CD4-positive, alpha-beta memory T cell (primary cell): ENCODE results near the gene OSM. TPM values are rescaled to one million over a fixed set of nuclear protein-coding genes. Genes with fewer than 3 reads are reported as not detected.
A peak's percentile ranks its signal among the peaks of the same experiment; 100 is the strongest.

Experiments used
- CTCF ChIA-PET: fragments of 350-600 bp; sonication (Branson Sonifier 250); formaldehyde crosslinking; loops from one replicate; lab custom pipeline; 2021; ENCODE audit warnings: inconsistent platforms; ENCODE audit not compliant: partially characterized antibody; lab: Charles Lee
- POLR2A ChIA-PET: fragments of 350-600 bp; sonication (Branson Sonifier 250); formaldehyde crosslinking; loops from one replicate; lab custom pipeline; 2021; ENCODE audit not compliant: partially characterized antibody; lab: Charles Lee
- DNase-seq, 5 donors: peaks; one replicate each; pipeline versions ENCODE4 v3.0.0 to v3.0.0-alpha.2; 2020 to 2022; ENCODE audit warnings: mixed read lengths in 1 of 5
- H3K27ac ChIP-seq: one replicate; pipeline ENCODE4 v1.7.0; 2013; ENCODE audit warnings: low read depth, low read length
- H3K27me3 ChIP-seq: 2 replicates; pipeline ENCODE4 v1.7.0; 2013; ENCODE audit warnings: mild to moderate bottlenecking, low read length, moderate library complexity; ENCODE audit not compliant: insufficient read depth
- H3K36me3 ChIP-seq: 2 replicates; pipeline ENCODE4 v1.7.0; 2013; ENCODE audit warnings: mild to moderate bottlenecking, low read length, moderate library complexity; ENCODE audit not compliant: insufficient read depth
- H3K4me1 ChIP-seq: 2 replicates; pipeline ENCODE4 v1.7.0; 2013; ENCODE audit warnings: mild to moderate bottlenecking, low read length, moderate library complexity; ENCODE audit not compliant: insufficient read depth
- H3K4me3 ChIP-seq, 2 donors: one replicate each; pipeline ENCODE4 v1.7.0; 2013; ENCODE audit warnings: low read length in 2 of 2, mild to moderate bottlenecking in 1 of 2
- H3K9me3 ChIP-seq, 2 donors: one replicate each; pipeline ENCODE4 v1.7.0; 2013; ENCODE audit warnings: low read length in 2 of 2, control low read depth in 1 of 2; ENCODE audit not compliant: control insufficient read depth in 1 of 2
- H3K27ac Mint-ChIP-seq, 7 donors: one replicate each; pipeline ENCODE4 v1.8.0; 2020 to 2021; ENCODE audit warnings: mixed read lengths in 7 of 7, mild to moderate bottlenecking in 6 of 7, inconsistent platforms in 3 of 7, moderate library complexity in 3 of 7
- H3K27me3 Mint-ChIP-seq, 2 donors: one replicate each; pipeline ENCODE4 v1.8.0; 2020 to 2021; ENCODE audit warnings: mixed read lengths in 2 of 2
- H3K36me3 Mint-ChIP-seq, 2 donors: one replicate each; pipeline ENCODE4 v1.8.0; 2020 to 2021; ENCODE audit warnings: mixed read lengths in 2 of 2, inconsistent platforms in 1 of 2, mild to moderate bottlenecking in 1 of 2
- H3K4me1 Mint-ChIP-seq, 4 donors: one replicate each; pipeline ENCODE4 v1.8.0; 2020 to 2021; ENCODE audit warnings: mixed read lengths in 4 of 4, mild to moderate bottlenecking in 1 of 4
- H3K4me3 Mint-ChIP-seq, 8 donors: one replicate each; pipeline ENCODE4 v1.8.0; 2020 to 2021; ENCODE audit warnings: mixed read lengths in 8 of 8, mild to moderate bottlenecking in 7 of 8, moderate library complexity in 6 of 8, inconsistent platforms in 3 of 8
- H3K9me3 Mint-ChIP-seq, 8 donors: one replicate each; pipeline ENCODE4 v1.8.0; 2020 to 2021; ENCODE audit warnings: mixed read lengths in 8 of 8, mild to moderate bottlenecking in 5 of 8, inconsistent platforms in 3 of 8, moderate library complexity in 1 of 8
- intact Hi-C: fragments of 100-400 bp; cut with micrococcal nuclease; formaldehyde crosslinking; loops from one replicate; pipeline ENCODE4 v1.15.1; 2023
- polyA plus RNA-seq, 2 donors: library from polyadenylated mRNA; unstranded; fragments of 300-500 nt; fragmentation: Illumina TruSeq; gene quantifications; one replicate each; pipeline ENCODE4 v1.2.3, GENCODE V29; 2021
- total RNA-seq, 2 experiments: library from RNA; stranded (reverse); gene quantifications; one replicate each; pipeline ENCODE4 v1.2.3, GENCODE V29; 2021

OSM gene
- total and polyA plus RNA-seq, 4 experiments from 2014 or later: 1.1 to 103 (median 12.7) TPM

DNA sequence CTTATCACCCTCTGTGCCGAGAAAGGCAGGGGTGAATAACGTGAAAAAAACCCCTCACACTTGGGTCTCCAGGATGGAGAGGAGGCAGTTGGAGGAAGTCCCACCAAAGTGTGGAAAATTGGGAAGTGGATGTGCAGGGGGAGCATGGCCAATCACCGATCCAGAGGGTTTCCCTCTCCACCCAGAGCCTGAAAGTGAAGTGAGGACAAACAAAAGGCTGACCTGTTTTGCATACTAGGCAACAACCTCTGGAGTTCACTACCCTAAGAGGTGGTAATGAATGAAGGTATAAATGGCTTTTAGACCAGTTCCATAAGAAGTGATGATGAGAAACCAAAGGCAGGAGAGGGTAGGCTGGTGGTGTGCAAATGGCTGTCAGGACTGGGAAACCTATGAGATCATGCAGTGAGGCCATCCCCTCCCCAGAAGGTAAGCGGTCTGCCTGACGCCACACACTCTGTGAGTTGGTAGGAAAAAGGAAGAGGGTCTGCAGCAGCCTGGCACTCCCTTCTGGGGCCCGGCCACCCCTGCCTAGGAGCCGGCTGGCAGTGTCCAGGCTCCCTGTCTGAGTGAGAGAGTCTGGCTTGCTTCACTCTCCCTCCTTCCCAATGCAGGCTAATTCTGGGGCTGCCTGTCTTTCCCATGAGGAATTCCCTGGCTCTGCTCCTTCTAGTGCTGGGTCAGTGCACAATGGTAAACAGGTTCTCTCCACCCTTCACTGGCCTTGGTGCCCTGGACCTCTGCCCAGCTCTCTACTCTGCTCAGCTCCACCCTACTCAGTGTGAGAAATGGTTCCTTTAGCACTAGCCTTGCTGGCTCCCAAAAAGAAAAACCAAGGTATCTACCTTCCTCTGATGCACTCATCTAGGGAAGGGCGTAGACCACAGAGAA lies 44.5 kb upstream of the OSM start:
- peaks cover 99% of the 10 kb centered on the region for H3K4me1 ChIP-seq
- peak overlapping the region; percentile 57 for H3K27ac ChIP-seq
- peak overlapping the region; percentile 84 to 98 (median 96) for H3K27ac Mint-ChIP-seq
- H3K4me3 Mint-ChIP-seq: peak overlapping the region in 7 of 8 donors; percentile 48 to 84 (median 75)
- H3K4me1 Mint-ChIP-seq: peaks cover 76 to 100% (median 89%) of the 10 kb centered on the region in 4 donors
- no peaks in the 10 kb centered on the region for H3K36me3 ChIP-seq
- peak in 1 of 5 donors; percentile 1 for DNase-seq
- H3K36me3 Mint-ChIP-seq: peaks cover 17 to 18% of the 10 kb centered on the region in 2 donors
- intact Hi-C loops: no loop called here
- CTCF ChIA-PET: interaction anchor here (0.9 to 19.0 kb wide), 7 partner anchors 12 to 174 kb away, joined by 3 to 218 read pairs (median 3); partner anchors contain the start of genes CASTOR1 and TBC1D10A
- POLR2A ChIA-PET: interaction anchor here (0.9 to 20.6 kb wide), 8 partner anchors 4 to 75 kb away, joined by 3 to 562 read pairs (median 6); partner anchors contain the start of genes CASTOR1, CCDC157, OSM and SF3A1
- no peaks in the 10 kb centered on the region for H3K9me3 Mint-ChIP-seq
- no peaks in the 10 kb centered on the region for H3K9me3 ChIP-seq
- no peaks in the 10 kb centered on the region for H3K27me3 Mint-ChIP-seq
- H3K27me3 ChIP-seq: no peaks in the 10 kb centered on the region
- H3K4me3 ChIP-seq: no peak overlapping the region

DNA sequence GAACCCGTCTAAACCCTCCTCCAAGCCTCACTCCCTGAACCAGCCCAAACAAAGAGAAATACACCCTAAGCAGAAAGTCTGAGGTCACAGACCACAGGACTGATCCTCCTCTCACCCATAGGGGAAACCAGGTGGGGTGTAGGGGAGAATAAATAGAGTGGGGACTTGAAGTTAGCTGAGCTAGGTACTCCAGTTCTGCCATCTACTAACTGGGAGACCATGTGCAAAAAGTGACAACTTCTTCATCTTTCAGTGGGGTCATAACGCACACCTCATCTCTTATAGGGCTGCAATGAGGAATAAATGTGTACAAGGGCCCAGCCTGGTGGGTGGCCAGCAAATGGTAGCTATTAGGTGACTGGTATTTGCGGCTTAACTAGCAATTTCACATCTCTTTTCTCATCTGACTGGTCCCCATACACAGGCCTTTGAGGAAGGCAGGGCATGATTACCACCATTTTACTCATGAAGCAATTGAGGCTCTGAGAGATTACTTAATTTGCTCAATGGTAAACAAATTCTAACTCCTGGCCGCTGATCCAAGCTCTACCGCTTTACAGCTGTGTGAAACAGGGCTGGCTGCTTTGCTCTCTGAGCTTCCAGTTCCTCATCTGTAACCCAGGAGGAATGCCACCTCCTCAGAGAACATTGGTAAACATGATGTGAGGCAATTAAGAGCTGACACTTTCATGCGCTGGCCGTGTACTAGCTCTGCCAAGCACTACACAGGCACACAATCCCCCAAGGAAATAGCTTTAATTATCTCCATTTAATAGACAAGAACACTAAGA lies 43.5 kb upstream of the OSM start:
- Mint-ChIP-seq H3K9me3 (no peaks in the 10 kb centered on the region), H3K4me1 (peaks cover 75 to 100% (median 88%) of the 10 kb centered on the region in 4 donors), H3K4me3 (peak overlapping the region; percentile 52 to 84 (median 72)), H3K27ac (peak overlapping the region; percentile 84 to 98 (median 96)), H3K27me3 (no peaks in the 10 kb centered on the region), H3K36me3 (peaks cover 7 to 14% of the 10 kb centered on the region in 2 donors)
- Histone ChIP-seq H3K4me1 (peaks cover 99% of the 10 kb centered on the region), H3K4me3 (peak overlapping the region in 1 of 2 donors; percentile 10), H3K27ac (peak overlapping the region; percentile 57), H3K9me3 (no peaks in the 10 kb centered on the region), H3K36me3 (no peaks in the 10 kb centered on the region), H3K27me3 (no peaks in the 10 kb centered on the region)
- ChIA-PET POLR2A (interaction anchor here (0.6 to 20.6 kb wide), 8 partner anchors 11 to 113 kb away, joined by 3 to 562 read pairs (median 4); partner anchors contain the start of genes CASTOR1, CCDC157, OSM and SF3A1), CTCF (interaction anchor here (0.9 to 19.0 kb wide), 5 partner anchors 13 to 117 kb away, joined by 3 to 218 read pairs (median 3); partner anchors contain the start of gene CASTOR1)
- intact Hi-C loops: loop anchor here (5.0 kb wide), 2 partner anchors 47 to 982 kb away; partner anchors contain the start of genes CCDC157, PIK3IP1 and SF3A1
- DNase-seq: peak; percentile 47 to 71 (median 56)

DNA sequence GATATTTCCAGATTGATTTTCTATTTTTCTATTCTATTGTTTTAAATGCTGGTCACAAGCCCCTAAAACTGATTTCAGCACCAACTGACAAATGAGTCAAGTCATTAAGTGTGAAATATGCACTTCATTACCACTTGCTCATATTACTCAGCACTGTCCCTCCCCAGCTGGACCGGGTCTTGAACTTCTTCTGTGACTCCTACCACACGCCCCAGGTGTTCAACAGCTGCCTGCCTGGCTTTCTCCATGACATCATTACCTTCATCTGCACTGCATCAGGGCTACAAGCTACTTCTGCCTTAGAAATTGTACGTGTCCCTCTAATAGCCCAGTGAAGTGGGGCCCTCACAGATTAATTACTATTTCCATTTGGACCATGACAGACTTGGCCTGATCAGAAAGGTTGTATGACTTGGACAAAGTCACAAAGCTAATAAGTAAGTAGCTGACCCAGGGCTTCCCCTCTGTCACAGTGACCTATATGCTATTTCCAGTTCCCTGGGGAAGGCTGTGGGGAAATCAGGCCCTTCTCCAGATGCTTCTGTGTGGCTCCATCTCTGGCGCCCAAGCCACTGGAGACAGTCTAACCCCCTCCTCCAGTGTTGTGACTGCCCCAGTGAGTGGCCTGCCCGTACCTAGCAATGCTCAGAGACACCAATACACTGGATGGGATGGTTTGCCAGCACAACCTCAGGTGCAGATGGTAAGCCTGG lies 42.0 kb upstream of the OSM start:
- peak overlapping the region; percentile 57 for H3K27ac ChIP-seq
- ChIA-PET POLR2A (interaction anchor here (0.7 to 20.6 kb wide), 4 partner anchors 13 to 48 kb away, joined by 3 to 562 read pairs (median 171); partner anchors contain the start of genes CASTOR1, CCDC157, SF3A1 and TBC1D10A), CTCF (interaction anchor here (0.6 to 19.0 kb wide), 3 partner anchors 18 to 76 kb away, joined by 3 to 218 read pairs (median 3); partner anchors contain the start of gene CASTOR1)

DNA sequence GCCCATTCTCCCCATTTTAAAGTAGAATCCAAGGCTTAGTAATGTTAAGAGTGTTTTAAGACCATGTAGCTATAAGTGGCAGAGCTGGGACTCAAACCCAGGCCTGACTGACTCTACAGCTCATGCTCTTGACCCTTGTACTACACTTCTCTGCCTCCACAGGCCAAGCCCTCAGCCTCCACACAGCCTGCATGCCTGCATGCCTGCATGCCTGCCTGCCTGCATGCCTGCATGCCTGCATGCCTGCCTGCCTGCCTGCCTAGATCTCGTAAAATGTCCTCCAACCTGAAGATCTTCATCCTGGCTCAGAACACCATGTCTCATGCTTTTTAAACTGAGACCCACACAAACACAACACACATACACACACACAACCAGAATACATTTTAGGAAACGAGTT lies 41.4 kb upstream of the OSM start:
- ChIA-PET CTCF (interaction anchor here (19.0 kb wide), 1 partner anchor 17 kb away, joined by 218 read pairs; the partner anchor contains the start of gene CASTOR1), POLR2A (interaction anchor here (0.7 to 20.6 kb wide), 4 partner anchors 13 to 48 kb away, joined by 3 to 562 read pairs (median 180); partner anchors contain the start of genes CASTOR1, CCDC157, SF3A1 and TBC1D10A)

More for the DNA sequence above, 42.0 kb upstream of the OSM start:
- Histone ChIP-seq H3K4me1 (peaks cover 99% of the 10 kb centered on the region), H3K36me3 (no peaks in the 10 kb centered on the region), H3K27me3 (no peaks in the 10 kb centered on the region), H3K9me3 (no peaks in the 10 kb centered on the region), H3K4me3 (no peak overlapping the region)
- Mint-ChIP-seq H3K9me3 (no peaks in the 10 kb centered on the region), H3K4me1 (peaks cover 78 to 100% (median 89%) of the 10 kb centered on the region in 4 donors), H3K4me3 (peak overlapping the region; percentile 52 to 86 (median 72)), H3K36me3 (peaks cover 13% of the 10 kb centered on the region in 2 donors), H3K27me3 (no peaks in the 10 kb centered on the region), H3K27ac (peak overlapping the region; percentile 84 to 98 (median 96))
- DNase-seq: peak in 1 of 5 donors; percentile 70
- intact Hi-C loops: loop anchor here (5.0 kb wide), 2 partner anchors 49 to 984 kb away; partner anchors contain the start of genes CCDC157, PIK3IP1 and SF3A1

DNA sequence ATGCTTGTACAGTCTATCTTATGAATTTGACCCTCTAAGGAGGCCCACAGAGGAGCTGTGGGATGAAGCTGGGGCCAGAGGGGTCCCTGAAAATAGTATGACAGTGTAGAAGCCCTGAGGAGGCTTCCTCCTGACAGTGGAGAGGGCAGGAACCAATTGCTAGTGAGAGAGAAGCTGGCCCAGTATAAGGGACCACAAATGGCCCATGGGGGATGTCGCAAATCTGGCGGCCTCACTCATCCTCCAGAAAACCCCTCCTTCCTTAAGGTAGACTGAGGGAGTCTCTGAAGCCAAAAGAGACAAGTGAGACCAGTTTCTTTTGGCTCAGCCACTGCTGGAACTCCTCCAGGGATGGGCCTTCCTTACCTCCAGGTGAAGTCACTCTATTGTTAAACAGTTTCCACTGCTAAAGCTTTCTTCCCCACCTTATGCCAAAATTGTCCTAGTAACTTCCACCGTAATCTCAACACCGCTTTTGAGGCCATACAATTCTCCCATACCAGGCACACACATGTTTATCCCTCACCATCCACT lies 40.5 kb upstream of the OSM start:
- DNase-seq: peak in 3 of 5 donors; percentile 22 to 42 (median 29)
- H3K27me3 Mint-ChIP-seq: no peaks in the 10 kb centered on the region
- peak overlapping the region in 1 of 2 donors; percentile 60 for H3K4me3 ChIP-seq
- H3K36me3 ChIP-seq: peaks cover 5% of the 10 kb centered on the region
- ChIA-PET CTCF (interaction anchor here (1.1 to 19.0 kb wide), 5 partner anchors 9 to 203 kb away, joined by 3 to 218 read pairs (median 4); partner anchors contain the start of gene CASTOR1), POLR2A (interaction anchor here (0.8 to 20.6 kb wide), 10 partner anchors 14 to 117 kb away, joined by 3 to 562 read pairs (median 12); partner anchors contain the start of genes CASTOR1, CCDC157, MTFP1 and SF3A1)
- peaks cover 21 to 22% of the 10 kb centered on the region in 2 donors for H3K36me3 Mint-ChIP-seq
- no peaks in the 10 kb centered on the region for H3K9me3 ChIP-seq
- H3K9me3 Mint-ChIP-seq: no peaks in the 10 kb centered on the region
- H3K27ac Mint-ChIP-seq: peak overlapping the region; percentile 81 to 98 (median 95)
- intact Hi-C loops: loop anchor here (5.0 kb wide), 2 partner anchors 50 to 985 kb away; partner anchors contain the start of genes CCDC157, PIK3IP1 and SF3A1
- H3K4me1 ChIP-seq: peaks cover 100% of the 10 kb centered on the region
- peak overlapping the region; percentile 67 to 86 (median 82) for H3K4me3 Mint-ChIP-seq
- peaks cover 80 to 100% (median 92%) of the 10 kb centered on the region in 4 donors for H3K4me1 Mint-ChIP-seq
- peak overlapping the region; percentile 64 for H3K27ac ChIP-seq
- H3K27me3 ChIP-seq: no peaks in the 10 kb centered on the region

More for the DNA sequence above, 41.4 kb upstream of the OSM start:
- peak in 1 of 5 donors; percentile 2 for DNase-seq
- Histone ChIP-seq H3K27ac (peak overlapping the region; percentile 57), H3K27me3 (no peaks in the 10 kb centered on the region), H3K4me1 (peaks cover 100% of the 10 kb centered on the region), H3K36me3 (peaks cover 5% of the 10 kb centered on the region), H3K9me3 (no peaks in the 10 kb centered on the region), H3K4me3 (no peak overlapping the region)
- Mint-ChIP-seq H3K4me3 (peak overlapping the region; percentile 52 to 86 (median 72)), H3K36me3 (peaks cover 17 to 19% of the 10 kb centered on the region in 2 donors), H3K27ac (peak overlapping the region; percentile 84 to 98 (median 96)), H3K9me3 (no peaks in the 10 kb centered on the region), H3K4me1 (peaks cover 81 to 100% (median 92%) of the 10 kb centered on the region in 4 donors), H3K27me3 (no peaks in the 10 kb centered on the region)
- intact Hi-C loops: loop anchor here (5.0 kb wide), 2 partner anchors 49 to 984 kb away; partner anchors contain the start of genes CCDC157, PIK3IP1 and SF3A1
